PC-3 (cell line): ENCODE measurements around the gene ZW10. TPM values are rescaled to one million over a fixed set of nuclear protein-coding genes. Genes with fewer than 3 reads are reported as not detected.

Experiments used
- ATAC-seq: fragments of 200-7000 bp; cut with Tn5 transposase; 2 replicates; pipeline ENCODE4 v1.9.1; 2020; ENCODE audit warnings: mild to moderate bottlenecking, moderate library complexity
- BruUV-seq: library from RNA; stranded (reverse); fragments of 400-500 nt; replicated peaks from 2 replicates; lab custom pipeline; 2021; lab: Mats Ljungman, UMichigan
- CTCF ChIA-PET: fragments of 300-600 bp; sonication (Branson Sonifier 250); formaldehyde crosslinking; loops from one replicate; lab custom pipeline; 2022; ENCODE audit warnings: antibody characterized with exemption; lab: Charles Lee
- POLR2A ChIA-PET: fragments of 300-600 bp; sonication (Branson Sonifier 250); formaldehyde crosslinking; loops from one replicate; lab custom pipeline; 2022; ENCODE audit warnings: antibody characterized with exemption; ENCODE audit not compliant: unreplicated experiment; lab: Charles Lee
- DNase-seq: peaks from one replicate; pipeline ENCODE4 v3.0.0-alpha.2; 2015
- H2AFZ ChIP-seq: fragments of 300-600 bp; sonication (generic); 2 replicates; pipeline ENCODE4 v1.6.0; 2016; ENCODE audit warnings: antibody characterized with exemption, low read length
- H3F3A ChIP-seq: fragments of 300-600 bp; sonication (generic); one replicate; pipeline ENCODE4 v1.6.0; 2017; ENCODE audit warnings: antibody characterized with exemption, low read length, control low read depth, mild to moderate bottlenecking; ENCODE audit not compliant: unreplicated experiment
- H3K27ac ChIP-seq: fragments of 300-600 bp; sonication (generic); 2 replicates; pipeline ENCODE4 v1.5.1; 2016; ENCODE audit warnings: mild to moderate bottlenecking, low read length
- H3K27me3 ChIP-seq: fragments of 300-600 bp; sonication (generic); 2 replicates; pipeline ENCODE4 v1.6.1; 2016; ENCODE audit warnings: low read length, mixed read lengths
- H3K36me3 ChIP-seq: fragments of 300-600 bp; sonication (generic); 2 replicates; pipeline ENCODE4 v1.6.1; 2016; ENCODE audit warnings: low read depth, mixed run types, low read length, mixed read lengths
- H3K4me1 ChIP-seq: fragments of 300-600 bp; sonication (generic); 2 replicates; pipeline ENCODE4 v1.5.1; 2016; ENCODE audit warnings: low read length; ENCODE audit not compliant: insufficient read depth
- H3K4me2 ChIP-seq: fragments of 300-600 bp; sonication (generic); 2 replicates; pipeline ENCODE4 v1.6.0; 2016; ENCODE audit warnings: low read length
- H3K4me3 ChIP-seq: fragments of 300-600 bp; sonication (generic); 2 replicates; pipeline ENCODE4 v1.5.1; 2016; ENCODE audit warnings: mild to moderate bottlenecking, low read length, mixed read lengths
- H3K79me2 ChIP-seq: fragments of 300-600 bp; sonication (generic); 2 replicates; pipeline ENCODE4 v1.6.1; 2017; ENCODE audit warnings: low read length, mixed read lengths
- H3K9ac ChIP-seq: fragments of 300-600 bp; sonication (generic); 2 replicates; pipeline ENCODE4 v1.6.0; 2016; ENCODE audit warnings: mild to moderate bottlenecking, low read length
- H3K9me2 ChIP-seq: fragments of 300-600 bp; sonication (generic); replicated peaks from 2 replicates; pipeline ENCODE4 v1.6.1; 2016; ENCODE audit warnings: mixed run types, low read length, mixed read lengths
- H3K9me3 ChIP-seq: fragments of 300-600 bp; sonication (generic); 2 replicates; pipeline ENCODE4 v1.6.1; 2016; ENCODE audit warnings: low read length, mixed read lengths
- H4K20me1 ChIP-seq: fragments of 300-600 bp; sonication (generic); 2 replicates; pipeline ENCODE4 v1.6.1; 2016; ENCODE audit warnings: low read length, mixed read lengths
- EZH2 ChIP-seq: fragments of 300-600 bp; sonication (generic); IDR thresholded peaks from one replicate; pipeline ENCODE4 v1.6.1; 2017; ENCODE audit warnings: antibody characterized with exemption, mild to moderate bottlenecking, low read length; ENCODE audit not compliant: unreplicated experiment
- EZH2phosphoT487 ChIP-seq: fragments of 300-600 bp; sonication (generic); IDR thresholded peaks from 2 replicates; pipeline ENCODE4 v1.6.1; 2018; ENCODE audit warnings: mild to moderate bottlenecking, antibody characterized with exemption, low read length, borderline replicate concordance
- intact Hi-C: fragments of 100-400 bp; cut with micrococcal nuclease; formaldehyde crosslinking; loops from 2 replicates; pipeline ENCODE4 v1.9.0; 2023
- total RNA-seq: library from RNA; depleted of rRNA; stranded (reverse); fragments of >200 nt; gene quantifications from 2 replicates; pipeline ENCODE4 v1.2.3, GENCODE V29; 2014
- TF ChIP-seq, protein P1 (sequence below): fragments of 300-600 bp; sonication (generic); conservative IDR thresholded peaks from 2 replicates; pipeline ENCODE4 v1.5.1; 2017; ENCODE audit warnings: antibody characterized with exemption, low read depth, mild to moderate bottlenecking, low read length

The ZW10 gene
- total RNA-seq, 1 experiment from 2014 or later = 38.4 TPM

GRCh38 chr11:113690619-113691569 is 82.6 kb downstream of the ZW10 start:
- Histone ChIP-seq H3K4me3 (no peak overlapping the region), H3K36me3 (no peaks in the 10 kb centered on the region), H3K9me2 (no peaks in the 10 kb centered on the region), H3K4me2 (peak overlapping the region; percentile 55), H3K9me3 (no peaks in the 10 kb centered on the region), H3K9ac (peak overlapping the region; percentile 37), H3F3A (no peaks in the 10 kb centered on the region), H3K27me3 (no peaks in the 10 kb centered on the region), H2AFZ (peak overlapping the region; percentile 70), H3K27ac (peak overlapping the region; percentile 60), H4K20me1 (no peaks in the 10 kb centered on the region), H3K4me1 (peaks cover 19% of the 10 kb centered on the region), H3K79me2 (no peaks in the 10 kb centered on the region)
- DNase-seq (peak; percentile 97), ATAC-seq (peak; percentile 99)
- BruUV-seq = no TSS peak
- POLR2A ChIA-PET = interaction anchor here (1.0 kb wide), 1 partner anchor 23 kb away, joined by 4 read pairs; no protein-coding TSS in a partner anchor
- intact Hi-C loops = loop anchor here (1.0 kb wide), 2 partner anchors 23 to 27 kb away; no protein-coding TSS in a partner anchor
- no peak for TF ChIP-seq EZH2
- TF ChIP-seq, protein P1, sequence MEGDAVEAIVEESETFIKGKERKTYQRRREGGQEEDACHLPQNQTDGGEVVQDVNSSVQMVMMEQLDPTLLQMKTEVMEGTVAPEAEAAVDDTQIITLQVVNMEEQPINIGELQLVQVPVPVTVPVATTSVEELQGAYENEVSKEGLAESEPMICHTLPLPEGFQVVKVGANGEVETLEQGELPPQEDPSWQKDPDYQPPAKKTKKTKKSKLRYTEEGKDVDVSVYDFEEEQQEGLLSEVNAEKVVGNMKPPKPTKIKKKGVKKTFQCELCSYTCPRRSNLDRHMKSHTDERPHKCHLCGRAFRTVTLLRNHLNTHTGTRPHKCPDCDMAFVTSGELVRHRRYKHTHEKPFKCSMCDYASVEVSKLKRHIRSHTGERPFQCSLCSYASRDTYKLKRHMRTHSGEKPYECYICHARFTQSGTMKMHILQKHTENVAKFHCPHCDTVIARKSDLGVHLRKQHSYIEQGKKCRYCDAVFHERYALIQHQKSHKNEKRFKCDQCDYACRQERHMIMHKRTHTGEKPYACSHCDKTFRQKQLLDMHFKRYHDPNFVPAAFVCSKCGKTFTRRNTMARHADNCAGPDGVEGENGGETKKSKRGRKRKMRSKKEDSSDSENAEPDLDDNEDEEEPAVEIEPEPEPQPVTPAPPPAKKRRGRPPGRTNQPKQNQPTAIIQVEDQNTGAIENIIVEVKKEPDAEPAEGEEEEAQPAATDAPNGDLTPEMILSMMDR = peak; percentile 93
- CTCF ChIA-PET = no interaction called here

DNA sequence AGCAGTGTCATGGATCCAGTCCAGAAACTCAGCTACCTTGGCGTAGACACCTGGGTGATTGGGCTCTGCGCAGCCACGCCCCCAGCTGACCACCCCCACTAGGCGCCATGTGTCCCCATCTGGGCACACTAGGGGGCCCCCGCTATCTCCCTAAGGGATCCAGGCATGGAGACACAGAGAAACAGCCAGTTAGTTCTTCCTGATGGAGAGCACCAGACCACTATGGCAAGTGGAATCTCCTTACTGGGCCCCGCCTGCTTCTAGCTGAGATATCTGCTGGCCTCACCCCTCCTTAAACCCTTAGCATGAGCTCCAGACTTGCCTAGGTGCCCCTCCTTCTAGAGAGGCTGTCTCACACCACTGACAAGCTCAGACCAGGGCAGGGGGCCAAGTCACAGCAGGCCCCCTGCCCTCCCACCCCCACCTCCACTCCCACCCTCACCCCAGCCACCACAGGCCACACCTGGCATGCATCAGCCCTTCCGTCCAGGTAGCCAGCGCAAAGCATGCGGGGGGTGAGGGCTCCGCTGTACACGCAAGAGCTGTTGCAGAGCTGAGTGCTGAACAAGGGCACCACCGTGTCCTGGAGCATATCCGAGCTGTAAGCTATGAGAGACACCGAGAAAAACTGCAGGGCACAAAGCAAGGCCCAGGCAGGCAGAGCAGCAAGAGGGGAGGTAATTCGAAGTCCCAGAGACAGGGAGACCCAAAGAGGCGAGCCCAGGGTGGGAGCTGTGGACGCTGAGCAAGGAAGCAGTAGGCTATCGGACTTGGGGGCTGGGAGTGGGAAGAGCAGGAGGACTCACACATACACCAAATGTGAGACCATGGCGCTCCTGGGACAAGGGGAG is 83.5 kb downstream of the ZW10 start:
- no peaks in the 10 kb centered on the region for H3K9me3 ChIP-seq
- peak overlapping the region; percentile 23; the same call in 1 of the 2 replicates for H3K4me2 ChIP-seq
- no peaks in the 10 kb centered on the region for H3K27me3 ChIP-seq
- intact Hi-C loops = loop anchor here (1.0 kb wide), 2 partner anchors 22 to 26 kb away; no protein-coding TSS in a partner anchor
- TSS peak; percentile 82 for BruUV-seq
- no peaks in the 10 kb centered on the region for H3K9me2 ChIP-seq
- DNase-seq (no peak), ATAC-seq (peak; percentile 18)
- H3K79me2 ChIP-seq = no peaks in the 10 kb centered on the region
- no peaks in the 10 kb centered on the region for H3F3A ChIP-seq
- peak overlapping the region; percentile 70 for H2AFZ ChIP-seq
- peak overlapping the region; percentile 60 for H3K27ac ChIP-seq
- H4K20me1 ChIP-seq = no peaks in the 10 kb centered on the region
- no peaks in the 10 kb centered on the region for H3K36me3 ChIP-seq
- peaks cover 19% of the 10 kb centered on the region for H3K4me1 ChIP-seq
- TF ChIP-seq EZH2phosphoT487 (no peak), EZH2 (no peak)
- H3K9ac ChIP-seq = peak overlapping the region; percentile 37
- H3K4me3 ChIP-seq = no peak overlapping the region
- CTCF ChIA-PET = interaction anchor here (0.6 kb wide), 1 partner anchor 442 kb away, joined by 4 read pairs; no protein-coding TSS in a partner anchor
- POLR2A ChIA-PET = interaction anchor here (1.0 kb wide), 1 partner anchor 22 kb away, joined by 4 read pairs; no protein-coding TSS in a partner anchor
